ENCODE data around the gene AGPS. TPM values are rescaled to one million over a fixed set of nuclear protein-coding genes. Genes with fewer than 3 reads are reported as not detected.

AGPS gene
- total and polyA plus RNA-seq, 11 donors: 4.2 to 36.6 (median 25.6) TPM

DNA sequence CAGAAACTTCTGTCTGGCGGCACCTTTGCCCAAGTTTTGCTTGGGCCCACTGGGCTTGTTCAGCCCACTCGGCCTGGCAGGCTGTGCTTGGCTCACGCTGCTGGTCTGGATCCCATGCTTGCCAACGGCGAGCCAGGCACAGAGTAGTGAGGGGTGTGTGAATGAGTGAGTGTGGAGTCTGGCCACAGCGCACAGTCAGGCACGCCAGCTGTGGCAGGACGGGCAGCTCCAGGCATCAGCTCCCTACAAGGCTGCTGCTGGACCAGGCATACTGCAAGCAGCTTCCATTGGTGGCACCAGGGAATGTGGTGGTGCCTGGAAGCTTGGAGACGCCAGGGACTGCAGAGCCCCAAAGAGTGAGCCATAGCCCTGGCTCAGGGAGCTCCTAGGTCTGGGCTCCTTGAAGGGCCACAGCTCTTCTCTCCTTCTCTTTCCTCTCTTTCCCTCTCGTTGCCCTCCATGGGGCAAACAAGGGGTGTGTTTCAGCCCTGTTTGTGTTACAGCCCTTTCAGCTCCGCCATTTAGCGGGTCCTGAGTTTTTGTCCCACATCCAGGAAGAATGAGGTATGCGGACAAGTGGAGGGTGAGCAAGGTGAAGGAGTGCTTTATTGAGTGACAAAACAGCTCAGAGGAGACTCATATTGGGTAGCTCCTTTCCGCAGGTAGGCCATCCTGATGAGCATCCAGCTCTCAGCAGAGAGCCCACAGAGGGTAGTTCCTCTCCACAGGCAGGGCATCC is 73.0 kb downstream of the AGPS start:
- Histone ChIP-seq H3K4me1 (peaks cover 0 to 9% (median 0%) of the 10 kb centered on the region in 12 donors), H3K27me3 (no peaks in the 10 kb centered on the region), H3K36me3 (peaks cover 0 to 46% (median 25%) of the 10 kb centered on the region in 9 donors), H3K4me3 (no peak overlapping the region), H3K9me3 (peaks cover 0 to 13% (median 0%) of the 10 kb centered on the region in 12 donors), H3K27ac (no peak overlapping the region)
- WGBS, 4 donors: 97 to 99% (median 98%) methylated on average over 14 of the region's 14 CpGs
- TF ChIP-seq POLR2A (IDR thresholded peaks at IDR 0.05): no peak
- no peak for TF ChIP-seq CTCF (IDR thresholded peaks at IDR 0.05)
- ATAC-seq (no peak), DNase-seq (no peak)
- intact Hi-C loops (cut with DNase I): no loop called here

DNA sequence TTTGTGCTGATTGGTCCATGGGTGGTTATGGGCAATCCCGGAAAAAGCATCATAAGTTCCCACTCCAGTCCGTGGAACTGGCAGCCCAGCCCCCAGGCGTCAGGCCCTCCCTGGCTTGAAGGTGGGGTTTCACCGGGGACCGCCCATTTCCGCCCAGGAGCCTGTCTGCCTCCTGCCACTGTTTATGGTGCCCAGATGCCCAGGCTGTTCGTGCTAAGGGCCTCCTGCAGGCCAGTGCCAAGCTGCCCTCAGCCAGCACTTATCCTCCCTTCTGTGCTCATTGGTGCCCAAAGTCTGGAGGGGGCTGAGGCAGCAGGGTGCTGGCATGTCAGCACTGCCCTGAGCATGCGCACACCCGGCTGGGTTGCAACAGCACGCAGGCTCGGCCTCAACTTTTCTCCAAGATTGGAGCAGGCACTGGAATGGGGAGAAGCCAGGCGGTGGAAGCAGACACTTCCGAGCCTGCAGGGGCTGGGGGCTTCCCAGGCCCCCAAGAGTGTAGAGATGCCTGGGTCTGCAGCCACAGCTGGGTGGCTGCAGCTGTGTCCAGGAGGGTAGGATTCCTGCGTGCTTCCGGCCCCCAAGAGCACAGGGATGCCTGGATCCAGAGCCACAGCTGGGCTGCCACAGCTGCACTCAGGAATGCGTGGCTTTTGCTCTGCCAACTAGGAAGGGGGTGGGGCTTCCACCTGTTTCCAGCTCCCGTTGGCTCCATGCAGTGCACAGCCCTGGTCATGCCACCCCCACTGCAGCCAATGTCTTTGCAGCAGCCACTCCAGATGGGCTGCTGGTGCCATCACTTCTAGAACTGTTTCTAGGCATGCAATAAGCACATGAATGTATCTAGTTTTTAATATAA is 74.0 kb downstream of the AGPS start:
- H3K27ac ChIP-seq: no peak overlapping the region
- TF ChIP-seq CTCF (IDR thresholded peaks at IDR 0.05) (no peak), POLR2A (IDR thresholded peaks at IDR 0.05) (no peak)
- H3K4me3 ChIP-seq: no peak overlapping the region
- WGBS, 4 donors: 81 to 90% (median 87%) methylated on average over 8 to 17 of the region's 17 CpGs
- peaks cover 0 to 9% (median 0%) of the 10 kb centered on the region in 12 donors for H3K4me1 ChIP-seq
- no peaks in the 10 kb centered on the region for H3K27me3 ChIP-seq
- H3K36me3 ChIP-seq: peaks cover 0 to 39% (median 24%) of the 10 kb centered on the region in 9 donors
- H3K9me3 ChIP-seq: peaks cover 0 to 23% (median 6%) of the 10 kb centered on the region in 12 donors
- intact Hi-C loops (cut with DNase I): no loop called here
- ATAC-seq (no peak), DNase-seq (peak in 1 of 5 donors; percentile 54)

- Histone ChIP-seq H3K27me3 (no peaks in the 10 kb centered on the region), H3K9me3 (peaks cover 0 to 34% (median 12%) of the 10 kb centered on the region in 12 donors), H3K27ac (no peak overlapping the region), H3K4me3 (no peak overlapping the region), H3K36me3 (peaks cover 0 to 30% (median 22%) of the 10 kb centered on the region in 9 donors), H3K4me1 (peaks cover 0 to 9% (median 0%) of the 10 kb centered on the region in 12 donors)
- TF ChIP-seq POLR2A (IDR thresholded peaks at IDR 0.05): no peak
- no peak for TF ChIP-seq CTCF (IDR thresholded peaks at IDR 0.05)
- ATAC-seq (no peak), DNase-seq (no peak)
- 38 to 52% (median 41%) methylated on average over 1 of the region's 1 CpG for WGBS, 4 donors
- intact Hi-C loops (cut with DNase I): no loop called here
Observed at GRCh38 chr2:177467646-177468045, 75.1 kb downstream of the AGPS start.

- Histone ChIP-seq H3K4me3 (no peak overlapping the region), H3K9me3 (peaks cover 0 to 28% (median 10%) of the 10 kb centered on the region in 12 donors), H3K4me1 (peaks cover 0 to 7% (median 0%) of the 10 kb centered on the region in 12 donors), H3K27ac (no peak overlapping the region), H3K27me3 (no peaks in the 10 kb centered on the region), H3K36me3 (peaks cover 0 to 16% (median 0%) of the 10 kb centered on the region in 9 donors)
- 95 to 100% (median 98%) methylated on average over 2 of the region's 2 CpGs for WGBS, 4 donors
- ATAC-seq: no peak
- intact Hi-C loops (cut with DNase I): no loop called here
- TF ChIP-seq CTCF (IDR thresholded peaks at IDR 0.05): no peak
- TF ChIP-seq POLR2A (IDR thresholded peaks at IDR 0.05): no peak
- no peak for DNase-seq
Observed at GRCh38 chr2:177471990-177472389, 79.4 kb downstream of the AGPS start.

Data from heart left ventricle (tissue), 16 donors.